COLO668 (cell line): ENCODE data around the gene STAT2.
A peak's percentile ranks its signal among the peaks of the same experiment; 100 is the strongest.
"Not testable (repeated sequence)": the region's sequence is repeated elsewhere in the genome, so short reads cannot be mapped to it uniquely, and the experiment has no call there.

ENCODE experiments used
- DNase-seq: peaks from one replicate; lab custom pipeline; 2025; ENCODE audit not compliant: unreplicated experiment; lab: John Stamatoyannopoulos, UW

STAT2 gene

DNA sequence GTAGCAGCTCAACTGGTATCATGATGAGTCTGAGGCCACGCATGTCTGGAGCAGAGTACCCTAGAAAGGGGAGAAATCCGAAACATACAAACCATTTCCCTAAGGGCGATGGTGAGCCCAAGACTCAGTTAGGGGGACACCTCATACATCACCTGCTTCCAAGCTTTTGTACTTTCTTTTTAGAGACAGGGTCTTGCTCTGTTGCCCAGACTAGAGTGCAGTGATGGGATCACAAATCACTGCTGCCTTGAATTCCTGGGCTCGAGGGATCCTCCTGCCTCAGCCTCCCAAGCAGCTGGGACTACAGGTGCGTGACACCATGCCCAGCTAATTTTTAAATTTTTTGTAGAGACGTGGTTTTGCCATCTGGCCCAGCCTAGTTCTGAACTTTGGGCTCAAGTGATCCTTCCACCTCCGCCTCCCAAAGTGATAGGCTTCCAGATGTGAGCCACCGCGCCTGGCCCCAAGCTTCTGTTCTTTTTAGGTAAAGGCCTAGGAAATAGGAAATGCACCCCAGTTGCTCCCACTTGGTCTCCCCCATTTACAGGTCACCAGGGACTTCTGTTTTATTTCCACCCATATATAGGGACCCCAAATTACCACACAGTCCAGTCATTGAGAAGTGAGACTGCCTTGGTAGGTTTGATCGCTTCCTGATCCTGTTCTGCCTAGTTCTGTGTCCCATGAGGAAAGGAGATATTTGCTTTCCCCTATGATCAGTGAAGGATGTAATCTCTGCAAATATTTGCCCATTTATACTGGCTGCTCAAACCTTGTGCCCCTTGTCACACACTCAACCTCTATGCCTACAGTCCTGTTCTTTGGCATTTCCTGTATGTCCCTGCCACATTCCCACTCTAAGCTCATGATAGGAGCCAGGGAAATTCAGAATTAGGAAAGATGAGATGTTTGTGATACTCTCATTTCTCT is 2.5 kb upstream of the STAT2 start, which contains the start of gene APOF:
Gene APOF (minus strand): TSS at position 728 of the 930 bp plus-strand sequence. CDS start 112 bp downstream, at position 616.
- DNase-seq, result no peak

DNA sequence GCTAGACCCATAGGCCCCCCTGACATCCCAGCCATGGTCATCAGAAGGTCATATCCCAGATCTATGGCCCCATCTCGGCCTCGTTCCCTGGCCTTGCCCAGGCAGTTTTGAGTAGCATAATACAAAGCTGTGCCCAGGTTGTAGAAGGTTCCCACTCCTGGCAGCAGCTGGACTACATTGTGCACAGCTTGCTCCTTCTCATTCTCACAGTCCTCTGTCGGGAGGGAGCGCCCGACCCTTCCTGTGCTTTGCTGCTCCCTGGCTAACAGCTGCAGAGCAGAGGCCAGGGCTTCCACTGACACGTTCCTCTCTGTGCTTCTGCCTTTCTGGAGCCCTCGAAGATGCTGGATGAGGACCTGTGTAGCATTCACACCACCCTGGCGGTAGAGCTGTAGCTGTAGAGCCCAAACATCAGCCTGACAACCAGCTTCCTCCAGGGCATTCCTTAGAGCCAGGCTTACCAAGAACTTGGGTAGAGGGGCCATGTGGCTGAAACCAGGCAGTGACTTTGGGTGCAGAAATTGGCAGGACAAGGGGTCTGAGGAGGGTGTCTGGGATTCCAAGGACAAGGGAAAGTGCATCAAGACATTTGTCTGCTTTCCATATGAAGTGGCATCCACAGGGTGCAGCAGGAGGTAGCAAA is 1.7 kb upstream of the STAT2 start:
- no peak for DNase-seq

DNA sequence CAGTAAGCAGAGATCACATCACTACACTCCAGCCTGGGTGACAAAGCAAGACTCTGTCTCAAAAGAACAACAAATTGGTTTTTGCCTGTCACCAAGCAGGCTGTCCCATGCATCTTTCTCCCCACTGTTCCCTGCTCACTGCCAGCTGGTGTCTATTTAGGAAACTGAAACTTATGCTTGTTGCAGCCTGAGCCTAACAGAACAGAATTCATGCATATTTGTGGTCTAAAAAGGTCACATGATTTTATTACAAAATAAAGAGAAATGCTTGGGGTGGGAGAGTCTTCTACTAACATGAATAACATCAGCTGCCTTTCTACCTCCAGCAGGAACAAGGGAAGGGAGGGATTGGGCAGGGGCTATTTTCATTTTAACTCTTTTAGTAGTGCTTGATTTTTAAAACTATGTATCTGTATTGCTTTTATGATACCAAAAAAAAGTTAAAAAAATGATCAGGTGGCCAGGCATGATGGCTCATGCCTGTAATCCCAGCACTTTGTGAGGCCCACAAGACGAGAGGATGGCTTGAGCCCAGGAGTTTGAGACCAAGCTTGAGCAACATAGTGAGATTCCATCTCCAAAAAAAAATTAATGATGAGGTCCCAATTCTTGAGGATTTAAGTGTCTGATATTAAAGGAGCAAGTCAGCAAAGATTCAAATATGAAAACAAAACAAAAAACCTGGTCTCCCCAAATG is 923 bp downstream of the STAT2 start:
- DNase-seq, result no peak

DNA sequence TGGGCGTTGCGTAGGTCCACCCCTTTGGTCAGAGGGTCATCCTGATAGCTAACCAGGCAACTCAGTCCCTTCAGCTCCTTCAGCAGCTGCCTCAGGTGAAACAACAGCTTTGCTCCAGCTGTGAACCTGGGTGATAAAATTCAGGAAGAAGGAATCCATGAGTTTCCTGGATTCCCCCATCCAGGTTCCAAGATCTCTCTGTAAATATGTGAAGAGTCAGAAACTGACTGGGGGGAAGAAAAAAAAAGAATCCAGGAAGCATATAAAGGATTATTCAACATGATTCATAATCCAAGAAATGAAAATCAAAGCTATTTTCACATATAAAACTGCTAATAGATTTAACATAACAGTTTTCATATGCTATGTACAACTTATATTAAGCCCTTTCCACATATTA is 8.6 kb downstream of the STAT2 start:
- DNase-seq, result no peak

DNA sequence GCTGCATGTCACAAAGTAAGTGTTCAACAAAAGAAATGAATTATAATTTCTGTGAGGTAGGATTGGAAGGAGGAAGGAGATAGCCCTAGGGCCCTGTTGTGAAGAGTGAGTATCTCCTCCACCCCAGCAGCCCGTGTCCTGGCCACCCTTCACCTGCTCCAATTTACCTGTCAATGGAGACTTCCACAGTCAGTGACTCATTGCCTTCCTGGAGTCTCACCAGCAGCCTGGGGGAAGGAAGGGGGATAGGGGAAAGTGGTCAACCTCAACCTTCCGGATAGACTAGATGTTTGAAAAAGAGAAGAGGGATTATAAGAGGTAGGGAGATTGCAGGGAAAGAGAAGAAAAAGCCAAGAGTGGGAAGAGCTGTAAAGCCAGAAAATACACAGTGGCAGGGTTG is 9.2 kb downstream of the STAT2 start:
- DNase-seq, result no peak

DNA sequence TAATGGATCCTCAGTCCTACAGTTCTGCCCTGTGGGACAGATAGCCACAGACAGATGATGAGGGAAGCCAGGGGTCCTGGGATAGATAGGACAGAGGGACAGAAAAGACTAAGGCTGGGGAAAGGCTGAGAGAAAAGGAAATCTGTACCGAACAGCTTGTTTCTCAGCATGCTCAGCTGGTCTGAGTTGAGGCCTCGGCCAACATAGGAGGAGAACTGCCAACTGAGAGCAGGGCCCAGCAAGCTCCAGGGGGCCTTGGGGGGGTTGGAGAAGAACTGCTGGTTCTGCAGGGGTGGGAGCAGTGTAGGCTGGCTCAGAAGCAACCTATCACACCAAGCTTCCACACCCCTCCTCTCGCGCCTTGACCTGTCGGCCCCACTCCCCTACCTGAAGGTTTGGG is 11.1 kb downstream of the STAT2 start:
- DNase-seq, result no peak

DNA sequence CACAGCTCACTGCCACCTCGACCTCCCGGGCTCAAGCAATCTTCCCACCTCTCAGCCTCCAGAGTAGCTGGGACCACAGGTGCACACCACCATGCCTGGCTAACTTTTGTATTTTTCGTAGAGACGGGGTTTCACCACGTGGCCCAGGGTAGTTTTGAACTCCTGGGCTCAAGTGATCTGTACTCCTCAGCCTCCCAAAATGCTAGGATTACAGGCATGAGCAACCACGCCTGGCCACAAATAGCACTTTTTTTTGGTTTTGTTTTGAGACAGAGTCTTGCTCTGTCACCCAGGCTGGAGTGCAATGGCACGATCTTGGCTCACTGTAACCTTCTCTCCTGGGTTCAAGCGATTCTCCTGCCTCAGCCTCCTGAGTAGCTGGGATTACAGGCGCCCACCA is 12.7 kb downstream of the STAT2 start:
- not testable (repeated sequence) for DNase-seq

DNA sequence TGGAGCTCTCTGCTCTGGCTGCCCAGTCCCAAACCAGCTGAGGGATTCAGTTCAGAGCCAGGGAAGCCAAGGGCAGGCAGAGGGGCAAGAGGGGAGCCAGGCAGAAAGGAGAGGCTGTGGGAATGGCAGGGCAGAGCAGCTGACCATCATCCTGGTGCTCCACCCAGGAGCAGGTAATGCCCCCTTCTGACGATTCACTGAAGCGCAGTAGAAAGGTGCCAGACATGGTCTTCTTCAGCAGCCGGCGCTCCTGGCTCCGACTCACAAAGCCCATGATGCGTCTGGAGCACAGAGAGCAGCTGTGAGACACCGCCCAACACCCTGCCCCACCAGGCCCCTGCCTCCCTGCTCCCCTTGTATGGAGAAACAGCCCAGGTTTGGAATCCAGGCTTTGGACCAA is 13.2 kb downstream of the STAT2 start:
- DNase-seq, result no peak

DNA sequence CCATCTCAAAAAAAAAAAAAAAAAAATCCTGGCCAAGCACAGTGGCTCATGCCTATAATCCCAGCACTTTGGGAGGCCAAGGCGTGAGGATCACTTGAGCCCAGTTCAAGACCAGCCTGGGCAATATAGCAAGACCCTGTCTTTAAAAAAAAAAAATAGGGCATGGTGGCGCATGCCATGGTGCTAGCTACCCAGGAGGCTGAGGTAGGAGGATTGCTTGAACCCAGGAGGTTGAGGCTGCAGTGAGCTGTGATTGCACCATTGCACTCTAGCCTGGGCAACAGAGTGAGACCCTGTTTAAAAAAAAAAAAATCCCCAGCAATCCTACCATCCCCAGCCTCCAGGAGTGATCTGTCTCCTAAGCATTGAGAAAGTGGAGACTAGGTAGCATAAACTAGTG is 17.6 kb downstream of the STAT2 start:
- DNase-seq, result not testable (repeated sequence)

DNA sequence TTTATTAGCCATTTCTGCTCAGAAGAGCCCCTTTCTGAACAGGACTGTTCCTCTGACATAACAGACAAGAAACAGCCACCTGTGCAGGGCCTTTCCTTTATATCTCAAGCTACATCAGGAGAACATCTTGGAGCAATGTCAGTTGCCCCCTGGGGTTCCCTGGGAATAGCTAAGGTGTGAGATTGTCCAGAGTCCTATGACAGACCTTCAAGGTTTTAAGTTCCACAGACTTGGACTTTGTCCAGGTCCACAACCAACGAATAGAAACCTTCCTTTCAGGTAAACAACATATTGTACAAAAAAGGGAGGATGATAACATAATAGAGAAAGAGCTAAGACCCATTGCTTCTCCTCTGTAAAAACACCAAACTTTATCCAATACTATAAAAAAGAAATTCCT is 18.3 kb downstream of the STAT2 start:
- DNase-seq, result no peak

DNA sequence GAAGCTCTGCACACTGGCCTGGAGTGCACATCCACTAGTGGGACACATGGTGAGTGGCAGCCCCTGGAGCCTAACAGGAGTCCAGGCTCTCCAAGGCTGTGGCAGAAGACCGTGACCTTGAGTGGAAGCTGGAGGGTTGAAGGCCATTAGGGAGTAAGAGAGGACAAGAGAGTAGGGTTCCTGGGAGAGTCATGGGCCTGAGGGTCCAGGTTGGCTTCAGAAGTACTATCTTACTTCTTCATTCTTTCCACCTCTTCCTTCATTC is 20.8 kb downstream of the STAT2 start:
- no peak for DNase-seq

DNA sequence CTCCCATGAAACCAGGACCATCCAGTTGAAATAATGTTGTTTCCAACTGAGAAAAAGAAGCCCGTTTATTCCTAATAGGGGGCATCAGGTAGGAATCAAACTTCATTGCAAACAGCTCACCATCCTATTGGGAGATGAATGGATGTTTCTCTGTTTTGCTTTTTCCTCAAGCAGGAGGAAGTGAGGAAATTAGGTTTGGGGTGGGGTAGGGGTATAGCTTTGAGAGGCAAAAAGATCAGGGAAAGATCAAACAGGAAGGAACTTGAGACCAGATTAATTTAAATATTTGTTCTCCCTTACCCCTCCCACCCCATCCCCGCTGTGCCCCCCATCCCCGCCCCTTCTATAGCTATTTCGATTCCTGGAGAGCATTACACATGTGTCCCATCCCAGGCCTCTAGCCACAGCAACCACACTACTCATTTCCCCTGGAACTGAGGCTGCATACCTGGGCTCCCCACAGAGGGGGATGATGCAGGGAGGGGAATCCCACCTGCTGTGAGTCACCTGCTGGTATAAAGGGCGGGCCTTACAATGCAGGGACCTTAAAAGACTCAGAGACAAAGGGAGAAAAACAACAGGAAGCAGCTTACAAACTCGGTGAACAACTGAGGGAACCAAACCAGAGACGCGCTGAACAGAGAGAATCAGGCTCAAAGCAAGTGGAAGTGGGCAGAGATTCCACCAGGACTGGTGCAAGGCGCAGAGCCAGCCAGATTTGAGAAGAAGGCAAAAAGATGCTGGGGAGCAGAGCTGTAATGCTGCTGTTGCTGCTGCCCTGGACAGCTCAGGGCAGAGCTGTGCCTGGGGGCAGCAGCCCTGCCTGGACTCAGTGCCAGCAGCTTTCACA is 21.4 kb downstream of the STAT2 start, which contains the start of gene IL23A:
Gene IL23A (plus strand): TSS at position 577 of the 850 bp plus-strand sequence. CDS start 161 bp downstream, at position 738.
- DNase-seq, result peak; percentile 57

DNA sequence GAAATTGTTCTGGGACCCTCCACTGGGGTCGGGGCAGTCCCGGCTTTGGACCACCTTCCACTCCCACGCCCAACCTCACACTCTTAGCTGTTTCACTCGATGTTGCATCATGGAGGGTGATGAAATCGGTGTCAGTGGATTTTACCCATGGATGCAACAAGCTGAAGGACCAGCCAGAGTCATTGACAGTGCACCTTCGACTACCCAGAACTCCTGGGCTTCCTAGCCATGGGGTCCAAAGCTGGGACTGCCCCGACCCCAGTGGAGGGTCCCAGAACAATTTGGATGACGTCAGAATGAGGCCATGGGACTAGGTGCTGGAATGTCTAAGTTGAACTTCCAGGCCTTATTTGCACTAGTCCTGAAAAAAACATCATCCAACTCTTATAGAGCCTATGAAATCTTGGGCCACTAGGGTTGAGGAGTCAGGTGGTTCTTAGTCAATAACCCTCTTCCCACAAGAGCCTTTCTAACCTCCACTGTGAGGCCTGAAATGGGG is 22.1 kb downstream of the STAT2 start:
- DNase-seq, result no peak

DNA sequence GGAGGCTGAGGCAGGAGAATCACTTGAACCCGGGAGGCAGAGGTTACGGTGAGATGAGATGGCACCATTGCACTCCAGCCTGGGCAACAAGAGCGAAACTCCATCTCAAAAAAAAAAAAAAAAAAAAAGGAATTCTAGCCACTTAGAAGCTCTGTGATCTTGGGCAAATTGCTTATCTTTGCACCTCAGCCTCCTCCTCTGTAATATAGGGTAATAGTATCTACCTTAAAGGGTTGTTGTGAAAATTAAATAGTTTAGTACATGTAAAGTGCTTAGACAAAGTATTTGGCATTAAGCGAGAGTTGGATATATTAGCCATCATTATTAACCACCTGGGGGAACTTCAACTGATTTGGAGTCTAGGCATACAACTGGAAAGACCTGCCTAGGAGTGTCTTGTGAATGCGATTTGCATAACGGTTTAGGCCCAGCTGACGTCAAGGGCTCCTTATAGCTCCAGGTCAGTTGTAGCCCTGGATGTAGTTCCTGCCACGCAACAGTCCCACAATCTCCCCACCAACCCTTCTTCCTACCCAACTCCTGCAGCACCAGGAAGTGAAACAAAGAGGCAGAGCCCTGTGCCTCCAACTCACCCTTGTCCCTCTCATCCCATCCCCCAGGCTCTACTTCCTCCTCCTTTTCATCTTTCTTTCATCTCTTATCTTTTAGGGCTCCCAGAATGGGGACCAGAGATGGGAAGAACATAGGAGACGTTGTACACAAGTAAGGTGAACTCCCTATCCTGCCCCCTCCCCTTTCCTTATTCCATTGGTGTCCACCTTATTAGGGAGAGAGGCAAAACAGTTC is 23.3 kb downstream of the STAT2 start:
- no peak for DNase-seq

DNA sequence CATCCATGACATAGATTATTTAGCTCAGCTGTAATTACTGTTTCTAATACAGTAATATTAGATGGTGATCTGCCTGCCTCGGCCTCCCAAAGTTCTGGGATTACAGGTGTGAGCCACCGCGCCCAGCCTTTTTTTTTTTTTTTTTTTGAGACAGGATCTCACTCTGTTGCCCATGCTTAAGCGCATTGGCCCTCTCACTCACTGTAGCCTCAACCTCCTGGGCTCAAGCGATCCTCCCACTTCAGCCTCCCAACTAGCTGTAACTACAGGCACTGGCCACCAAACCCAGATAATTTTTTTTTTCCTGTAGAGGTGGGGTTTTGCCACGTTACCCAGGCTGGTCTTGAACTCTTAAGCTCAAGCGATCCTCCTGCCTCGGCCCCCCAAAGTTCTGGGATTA is 24.4 kb downstream of the STAT2 start:
- DNase-seq, result not testable (repeated sequence)

DNA sequence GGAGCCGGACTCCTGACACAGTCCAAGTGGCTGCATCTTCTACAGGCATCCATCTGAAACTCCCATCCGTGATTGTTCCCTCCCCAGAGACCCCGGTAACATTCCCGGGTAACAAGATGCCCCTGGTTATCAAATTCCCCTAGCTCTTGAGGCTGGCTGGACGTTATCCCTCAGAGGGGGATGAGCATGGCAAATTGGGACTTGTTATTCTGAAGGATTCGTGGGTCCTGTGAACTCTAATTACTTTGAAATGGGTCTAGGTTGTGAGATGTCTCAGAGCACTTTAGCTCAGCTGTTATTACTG is 25.5 kb downstream of the STAT2 start:
- DNase-seq, result no peak

DNA sequence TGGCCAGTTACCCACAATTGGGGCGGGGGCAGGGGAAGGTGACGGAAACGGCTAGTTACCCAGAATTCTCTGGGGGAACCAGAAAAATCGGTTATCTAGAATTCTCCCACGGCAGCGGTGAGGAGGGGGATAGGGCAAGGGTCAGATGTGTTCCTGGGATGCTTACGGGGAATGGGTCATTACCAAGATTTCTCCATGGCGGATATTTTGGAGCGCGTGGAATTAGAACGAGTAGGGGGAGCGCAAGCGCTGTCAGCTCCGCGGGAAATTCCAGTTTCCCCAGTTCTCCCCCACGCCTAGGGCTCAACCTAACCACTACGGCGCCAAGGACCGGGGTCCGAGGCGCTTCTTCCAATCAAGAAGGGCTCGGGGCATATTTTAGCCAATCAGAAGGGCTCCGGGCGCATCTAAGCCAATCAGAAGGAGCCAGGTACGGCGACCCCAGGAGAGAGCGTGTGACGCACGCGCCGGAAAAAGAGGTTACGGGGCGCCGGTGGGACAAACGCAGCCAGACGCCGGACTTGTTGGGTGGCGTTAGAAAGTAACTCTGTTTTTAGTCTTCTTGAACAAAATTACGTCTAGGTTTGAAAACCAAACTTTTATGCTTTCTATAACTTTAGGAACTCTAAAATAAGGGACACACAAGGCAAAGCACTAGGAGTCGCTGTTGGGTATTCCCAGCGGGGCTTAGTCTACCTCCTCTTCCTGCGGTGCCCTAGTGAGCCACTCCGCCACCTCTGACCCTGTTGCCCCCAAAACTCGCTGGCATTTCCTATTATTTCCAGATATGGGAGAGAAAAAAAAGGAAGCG is 26.0 kb downstream of the STAT2 start, which contains the start of gene PAN2:
Gene PAN2 (minus strand): TSS at position 322 of the 811 bp plus-strand sequence. CDS start 906 bp downstream, outside the sequence.
- peak; percentile 93 for DNase-seq

DNA sequence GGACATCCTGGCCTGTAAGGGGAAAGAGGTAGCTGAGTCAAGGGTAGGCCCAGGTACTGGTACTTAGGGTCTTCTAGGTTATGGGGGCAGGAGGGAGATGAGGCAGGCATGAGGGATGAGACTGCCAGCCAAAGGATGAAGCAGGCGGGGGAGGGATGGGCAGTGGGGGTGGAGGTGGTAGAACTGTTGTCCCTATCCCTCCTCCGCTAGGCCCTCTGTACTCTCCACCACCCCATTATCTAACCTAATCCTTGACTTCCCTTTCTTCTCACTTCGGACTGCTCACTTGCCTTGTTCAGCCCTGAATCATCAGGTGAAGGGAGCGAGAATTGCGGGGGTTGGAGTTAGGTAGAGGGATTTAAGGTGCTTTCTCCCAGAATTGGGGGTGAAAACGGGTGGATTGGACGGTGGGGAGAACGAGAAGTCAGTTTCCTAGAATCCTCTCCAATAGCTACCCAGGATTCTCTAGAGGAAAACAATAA is 26.7 kb downstream of the STAT2 start:
- no peak for DNase-seq
